HepG2 (cell line): Measurements from ENCODE around the gene LDLR. TPM values are rescaled to one million over a fixed set of nuclear protein-coding genes. Genes with fewer than 3 reads are reported as not detected.
"Not testable (repeated sequence)": the region's sequence is repeated elsewhere in the genome, so short reads cannot be mapped to it uniquely, and the experiment has no call there.

Source experiments
- ATAC-seq: fragments of 200-7000 bp; cut with Tn5 transposase; 3 replicates; pipeline ENCODE4 v1.9.1; 2020; ENCODE audit warnings: mild to moderate bottlenecking, moderate library complexity
- BruUV-seq: library from RNA; stranded (reverse); fragments of 400-500 nt; replicated peaks from 2 replicates; lab custom pipeline; 2021; lab: Mats Ljungman, UMichigan
- CTCF ChIA-PET: fragments of 300-600 bp; formaldehyde crosslinking; extraction: SDS; loops from one replicate; lab custom pipeline; 2021; ENCODE audit warnings: low total read pairs, inconsistent platforms, low intra/inter-chr PET ratio; lab: Yijun Ruan, JAX
- POLR2A ChIA-PET: fragments of 350-600 bp; sonication (Branson Sonifier 250); formaldehyde crosslinking; loops from one replicate; lab custom pipeline; 2020; ENCODE audit warnings: antibody characterized with exemption, inconsistent platforms; lab: Yijun Ruan, JAX
- DNase-seq: peaks from one replicate; pipeline ENCODE4 v3.0.0-alpha.2; 2015; ENCODE audit warnings: low spot score
- FAIRE-seq: peaks from 3 replicates; lab custom pipeline; 2011; peaks lifted over from hg19 to GRCh38; lab: Jason Lieb, UNC
- H2AFZ ChIP-seq: one replicate; pipeline ENCODE4 v1.6.1; 2011; ENCODE audit warnings: low read length, inconsistent platforms
- H3K27ac ChIP-seq: fragments of 300-600 bp; 3 replicates; pipeline ENCODE4 v1.8.0; 2011; ENCODE audit warnings: mixed run types, mild to moderate bottlenecking, mixed read lengths, low read length, inconsistent platforms; ENCODE audit not compliant: insufficient read depth; ENCODE audit errors: extremely low read length
- H3K27me3 ChIP-seq, 2 experiments: fragments of 200-600 bp in 1 of 2; 2 replicates in 1 of 2; 3 replicates in 1 of 2; pipeline versions ENCODE4 v1.6.0 to v1.8.0; 2011; ENCODE audit warnings: low read length in 2 of 2, mild to moderate bottlenecking in 2 of 2, moderate library complexity in 2 of 2, inconsistent platforms in 1 of 2; ENCODE audit not compliant: insufficient read depth in 2 of 2, control insufficient read depth in 1 of 2
- H3K36me3 ChIP-seq, 2 experiments: fragments of 200-600 bp in 1 of 2; replicated peaks in 1 of 2; 2 replicates in 1 of 2; 3 replicates in 1 of 2; pipeline versions ENCODE4 v1.5.1 to v1.8.0; 2011; ENCODE audit warnings: low read length in 2 of 2, inconsistent platforms in 1 of 2; ENCODE audit not compliant: insufficient read depth in 2 of 2, control insufficient read depth in 1 of 2
- H3K4me1 ChIP-seq: 2 replicates; pipeline ENCODE4 v1.5.1; 2012; ENCODE audit warnings: low read length, inconsistent platforms; ENCODE audit not compliant: insufficient read depth
- H3K4me2 ChIP-seq: 2 replicates; pipeline ENCODE4 v1.6.0; 2011; ENCODE audit warnings: low read depth, low read length, inconsistent platforms
- H3K4me3 ChIP-seq, 3 experiments: fragments of 200-600 bp in 1 of 3; sonication (generic), shearing (Covaris generic) in 1 of 3; replicated peaks in 1 of 3; 2 replicates each; pipeline ENCODE4 v1.5.1; 2011 to 2016; ENCODE audit warnings: low read length in 3 of 3, inconsistent platforms in 2 of 3, low read depth in 2 of 3, mild to moderate bottlenecking in 2 of 3, control low read depth in 1 of 3, mixed read lengths in 1 of 3; ENCODE audit not compliant: insufficient read depth in 1 of 3
- H3K79me2 ChIP-seq: one replicate; pipeline ENCODE4 v1.6.1; 2011; ENCODE audit warnings: low read length, inconsistent platforms; ENCODE audit not compliant: insufficient read depth
- H3K9ac ChIP-seq: 2 replicates; pipeline ENCODE4 v1.6.0; 2011; ENCODE audit warnings: mild to moderate bottlenecking, low read depth, low read length, inconsistent platforms; ENCODE audit not compliant: insufficient read depth
- H3K9me3 ChIP-seq: 2 replicates; pipeline ENCODE4 v1.5.1; 2012; ENCODE audit warnings: mild to moderate bottlenecking, low read length
- H4K20me1 ChIP-seq: 2 replicates; pipeline ENCODE4 v1.6.0; 2011; ENCODE audit warnings: inconsistent platforms, mild to moderate bottlenecking, low read length, moderate library complexity; ENCODE audit not compliant: insufficient read depth
- HNRNPL ChIP-seq: fragments of 200-400 bp; formaldehyde crosslinking; IDR thresholded peaks from 2 replicates; pipeline ENCODE4 v1.6.1; 2017; ENCODE audit warnings: mild to moderate bottlenecking, low read depth, low read length
- RFXANK ChIP-seq: IDR thresholded peaks from 2 replicates; pipeline ENCODE4 v1.6.1; 2016
- ZFP90 ChIP-seq: sonication (generic); formaldehyde crosslinking; IDR thresholded peaks from 2 replicates; pipeline ENCODE4 v1.8.0; 2022; ENCODE audit warnings: missing genetic modification reagents, mild to moderate bottlenecking, inconsistent platforms, borderline replicate concordance
- ZNF496 ChIP-seq: sonication (generic); formaldehyde crosslinking; IDR thresholded peaks from 2 replicates; pipeline ENCODE4 v1.8.1; 2023; ENCODE audit warnings: mild to moderate bottlenecking, moderate library complexity, missing genetic modification reagents; ENCODE audit not compliant: insufficient replicate concordance
- WGBS: methylation state at CpG from one replicate; pipeline ENCODE4 v1.1.6; 2017; ENCODE audit warnings: low lambda C conversion rate; 5-methylcytosine and 5-hydroxymethylcytosine counted together
- in situ Hi-C: cut with HindIII; loops from 2 replicates; pipeline ENCODE4 v1.10.0; 2017; ENCODE audit warnings: low pct_unique_long_range_greater_than_20kb; ENCODE audit not compliant: extremely low pct_ligation_motif_present
- intact Hi-C: fragments of 100-400 bp; cut with micrococcal nuclease; formaldehyde crosslinking; loops from one replicate; pipeline ENCODE4 v1.10.0; 2022; ENCODE audit not compliant: unreplicated experiment
- polyA plus RNA-seq, 8 experiments: library from polyadenylated mRNA; depleted of rRNA in 3 of 8; stranded (reverse) in 7 of 8; unstranded in 1 of 8; fragments of >200 nt; fragmentation: Illumina TruSeq in 4 of 8; extraction: Trizol in 4 of 8; gene quantifications; 2 replicates each; pipeline versions ENCODE4 v1.2.1 to v1.2.3, GENCODE V29; 2011 to 2016; ENCODE audit warnings: low read depth in 4 of 8, missing spikeins in 1 of 8, mixed read lengths in 1 of 8; ENCODE audit not compliant: insufficient read depth in 1 of 8
- total RNA-seq, 5 experiments: library from RNA; depleted of rRNA; stranded (reverse); fragments of >200 nt; fragmentation: Illumina TruSeq; extraction: Trizol; gene quantifications; 2 replicates each; pipeline ENCODE4 v1.2.3, GENCODE V29; 2016; ENCODE audit warnings: low read depth in 1 of 5

LDLR gene
- total and polyA plus RNA-seq, 2 of the 13 experiments (the other 11 are each of a cell fraction or from before 2014, with no cell fraction given) = 51.6 to 92.5 TPM

GRCh38 chr19:11177592-11177991, 88.3 kb downstream of the LDLR start:
- no TSS peak for BruUV-seq
- H3K36me3 ChIP-seq = peaks cover 2 to 20% of the 10 kb centered on the region in 2 experiments; a peak in 3 of 5 replicates
- no peak overlapping the region for H3K4me3 ChIP-seq
- ChIA-PET POLR2A (no interaction called here), CTCF (no interaction called here)
- no peaks in the 10 kb centered on the region for H3K27me3 ChIP-seq
- TF ChIP-seq RFXANK = no peak
- ATAC-seq = no peak
- no peaks in the 10 kb centered on the region for H4K20me1 ChIP-seq
- WGBS = 95% methylated on average over 9 of the region's 9 CpGs
- in situ Hi-C loops (no loop called here), intact Hi-C loops (no loop called here)
- H3K79me2 ChIP-seq = no peaks in the 10 kb centered on the region
- FAIRE-seq = no peak
- H3K4me1 ChIP-seq = peaks cover 8% of the 10 kb centered on the region; the same call in 1 of the 2 replicates
- H3K4me2 ChIP-seq = no peak overlapping the region
- H3K27ac ChIP-seq = no peak overlapping the region
- no peaks in the 10 kb centered on the region for H3K9me3 ChIP-seq
- H3K9ac ChIP-seq = no peak overlapping the region
- DNase-seq = no peak
- no peak overlapping the region for H2AFZ ChIP-seq

GRCh38 chr19:11179145-11179465, 89.8 kb downstream of the LDLR start:
- H3K79me2 ChIP-seq, H3K4me2 ChIP-seq, H3K27me3 ChIP-seq, H2AFZ ChIP-seq, H4K20me1 ChIP-seq, ATAC-seq, in situ Hi-C loops, H3K9ac ChIP-seq, DNase-seq, BruUV-seq, H3K4me1 ChIP-seq, H3K4me3 ChIP-seq, CTCF ChIA-PET, POLR2A ChIA-PET, intact Hi-C loops, FAIRE-seq, H3K9me3 ChIP-seq, H3K27ac ChIP-seq: not testable (repeated sequence)
- peaks cover 0 to 11% of the 10 kb centered on the region in 2 experiments; a peak in 1 of 5 replicates for H3K36me3 ChIP-seq
- 97% methylated on average over 9 of the region's 9 CpGs for WGBS

GRCh38 chr19:11179716-11180297, 90.5 kb downstream of the LDLR start:
- 87% methylated on average over 5 of the region's 11 CpGs for WGBS
- Histone ChIP-seq H3K9me3 (no peaks in the 10 kb centered on the region), H3K9ac (no peak overlapping the region), H3K4me2 (no peak overlapping the region), H3K27me3 (no peaks in the 10 kb centered on the region), H3K36me3 (peaks cover 0 to 8% of the 10 kb centered on the region in 2 experiments; a peak in 1 of 5 replicates), H3K79me2 (no peaks in the 10 kb centered on the region), H3K4me3 (no peak overlapping the region), H3K4me1 (peaks cover 8% of the 10 kb centered on the region; the same call in 1 of the 2 replicates), H2AFZ (no peak overlapping the region), H4K20me1 (no peaks in the 10 kb centered on the region), H3K27ac (no peak overlapping the region)
- FAIRE-seq (no peak), DNase-seq (no peak), ATAC-seq (no peak)
- BruUV-seq = no TSS peak
- intact Hi-C loops = no loop called here
- POLR2A ChIA-PET = no interaction called here
- CTCF ChIA-PET = no interaction called here
- TF ChIP-seq ZNF496 (CRISPR knock-in tag) (no peak), HNRNPL (no peak), ZFP90 (CRISPR knock-in tag) (no peak)
- in situ Hi-C loops = no loop called here
